ENCODE measurements around the gene HDLBP. TPM values are rescaled to one million over a fixed set of nuclear protein-coding genes. Genes with fewer than 3 reads are reported as not detected.

Gene HDLBP
- total and polyA plus RNA-seq, 2 of the 4 experiments (the other 2 are of a cell fraction) = 648 to 1,165 TPM

DNA sequence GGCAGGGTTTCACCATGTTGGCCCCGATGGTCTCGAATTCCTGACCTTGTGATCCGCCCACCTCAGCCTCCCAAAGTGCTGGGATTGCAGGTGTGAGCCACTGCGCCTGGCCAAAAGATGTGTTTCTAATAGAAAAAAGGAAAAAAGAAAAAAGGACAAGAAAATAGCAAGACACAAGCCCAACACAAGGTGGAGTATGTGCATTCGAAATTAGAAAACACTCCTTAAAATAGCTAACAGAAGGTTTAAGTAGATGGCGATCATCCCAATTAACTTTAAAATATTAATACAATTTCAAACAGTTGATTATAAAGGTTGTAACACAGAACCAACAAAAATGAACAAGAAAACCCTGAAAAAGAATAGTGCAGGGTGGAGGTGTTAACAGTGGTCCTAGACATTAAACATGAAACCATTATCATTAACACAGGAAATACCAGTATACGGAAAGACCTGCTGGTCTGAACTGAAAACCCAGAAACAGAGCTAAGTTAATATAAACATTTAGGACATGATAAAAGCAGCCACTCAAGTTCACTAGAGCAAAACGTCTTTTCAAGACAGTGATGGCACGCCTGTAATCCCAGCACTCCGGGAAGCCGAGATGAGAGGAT, 57.9 kb downstream of the HDLBP start:
- no peak overlapping the region for H3K9ac ChIP-seq (ENCODE audit: low read depth, low read length)
- H2AK9ac ChIP-seq (replicated peaks; ENCODE audit: low read depth, low read length, poor library complexity) = no peak overlapping the region
- H3K4me3 ChIP-seq (ENCODE audit: insufficient read depth, low read depth, low read length) = no peak overlapping the region
- DNase-seq (no peak), ATAC-seq (ENCODE audit: low read depth) (no peak)
- H3K9me1 ChIP-seq (ENCODE audit: insufficient read depth, low read length) = peaks cover 10% of the 10 kb centered on the region
- dilution Hi-C loops (cut with HindIII; ENCODE audit: low sequenced_read_pairs, unreplicated experiment) = no loop called here
- H3K18ac ChIP-seq (ENCODE audit: low read depth, low read length) = no peak overlapping the region
- no peak overlapping the region for H4K8ac ChIP-seq (ENCODE audit: low read depth in 2 of 2, low read length in 2 of 2)
- H3K79me1 ChIP-seq (ENCODE audit: low read depth in 1 of 2, low read length in 2 of 2) = peaks cover 49 to 79% of the 10 kb centered on the region in 2 experiments
- no peak overlapping the region for H2BK15ac ChIP-seq (ENCODE audit: low read depth, low read length)
- no peak overlapping the region for H4K91ac ChIP-seq (ENCODE audit: insufficient read depth, low read depth, low read length)
- H2AK5ac ChIP-seq (ENCODE audit: low read depth, low read length) = no peak overlapping the region
- no peak for TF ChIP-seq FOS (IDR thresholded peaks at IDR 0.05; ENCODE audit: low read depth, low read length)
- TF ChIP-seq, protein P1, sequence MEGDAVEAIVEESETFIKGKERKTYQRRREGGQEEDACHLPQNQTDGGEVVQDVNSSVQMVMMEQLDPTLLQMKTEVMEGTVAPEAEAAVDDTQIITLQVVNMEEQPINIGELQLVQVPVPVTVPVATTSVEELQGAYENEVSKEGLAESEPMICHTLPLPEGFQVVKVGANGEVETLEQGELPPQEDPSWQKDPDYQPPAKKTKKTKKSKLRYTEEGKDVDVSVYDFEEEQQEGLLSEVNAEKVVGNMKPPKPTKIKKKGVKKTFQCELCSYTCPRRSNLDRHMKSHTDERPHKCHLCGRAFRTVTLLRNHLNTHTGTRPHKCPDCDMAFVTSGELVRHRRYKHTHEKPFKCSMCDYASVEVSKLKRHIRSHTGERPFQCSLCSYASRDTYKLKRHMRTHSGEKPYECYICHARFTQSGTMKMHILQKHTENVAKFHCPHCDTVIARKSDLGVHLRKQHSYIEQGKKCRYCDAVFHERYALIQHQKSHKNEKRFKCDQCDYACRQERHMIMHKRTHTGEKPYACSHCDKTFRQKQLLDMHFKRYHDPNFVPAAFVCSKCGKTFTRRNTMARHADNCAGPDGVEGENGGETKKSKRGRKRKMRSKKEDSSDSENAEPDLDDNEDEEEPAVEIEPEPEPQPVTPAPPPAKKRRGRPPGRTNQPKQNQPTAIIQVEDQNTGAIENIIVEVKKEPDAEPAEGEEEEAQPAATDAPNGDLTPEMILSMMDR (conservative IDR thresholded peaks at IDR 0.05; ENCODE audit: low read depth, low read length) = peak; percentile 24; the same call in 1 of the 2 replicates
- TF ChIP-seq NFE2L2 (IDR thresholded peaks at IDR 0.05; ENCODE audit: low read depth, low read length) = no peak
- BruUV-seq (replicated peaks) = no TSS peak
- in situ Hi-C loops (cut with MboI; ENCODE audit: low sequenced_read_pairs) = no loop called here
- WGBS, 2 experiments (ENCODE audit: extremely low coverage in 2 of 2, insufficient read length in 1 of 2) = 64% methylated on average over 4 of the region's 11 CpGs; no CpG with 5 or more reads in 1 of the 2 experiments
- H3K27ac ChIP-seq (ENCODE audit: insufficient read depth, low read length) = no peak overlapping the region
- H3K36me3 ChIP-seq (ENCODE audit: control insufficient read depth, insufficient read depth, low read length) = peaks cover 77% of the 10 kb centered on the region
- H3K14ac ChIP-seq (replicated peaks; ENCODE audit: low read depth, low read length) = no peak overlapping the region
- no peaks in the 10 kb centered on the region for H3K4me1 ChIP-seq (ENCODE audit: control insufficient read depth, insufficient read depth, low read length)
- H4K5ac ChIP-seq (ENCODE audit: low read depth, low read length) = no peak overlapping the region
- no peak overlapping the region for H3K23ac ChIP-seq (ENCODE audit: low read depth, low read length)
- no peak overlapping the region for H3K4me2 ChIP-seq (ENCODE audit: low read depth, low read length)
- peaks cover 92% of the 10 kb centered on the region for H4K20me1 ChIP-seq (ENCODE audit: insufficient read depth, low read length)
- H2AFZ ChIP-seq (replicated peaks; ENCODE audit: low read length, poor library complexity) = no peak overlapping the region
- H3K27me3 ChIP-seq (ENCODE audit: control insufficient read depth, insufficient read depth, low read length) = no peaks in the 10 kb centered on the region
- no peak overlapping the region for H3K56ac ChIP-seq (ENCODE audit: extremely low read depth, insufficient read depth, low read length)
- intact Hi-C loops (cut with micrococcal nuclease) = loop anchor here (2.0 to 5.0 kb wide), 2 partner anchors 13 to 95 kb away; no protein-coding TSS in a partner anchor
- no peak overlapping the region for H2BK120ac ChIP-seq (ENCODE audit: low read depth, low read length)
- POLR2A ChIA-PET (ENCODE audit: unreplicated experiment) = no interaction called here
- H3K9me3 ChIP-seq (ENCODE audit: control insufficient read depth, insufficient read depth, low read length) = no peaks in the 10 kb centered on the region
- no peak overlapping the region for H2BK5ac ChIP-seq (ENCODE audit: low read depth, low read length, poor library complexity, severe bottlenecking)
- CTCF ChIA-PET = interaction anchor here (0.7 to 1.1 kb wide), 2 partner anchors 10 to 102 kb away, joined by 3 read pairs; no protein-coding TSS in a partner anchor
- no peak overlapping the region for H3K4ac ChIP-seq (ENCODE audit: low read depth, low read length)
- no peak overlapping the region for H2BK20ac ChIP-seq (ENCODE audit: low read depth, low read length)
